Colon (tissue), 2 donors: ENCODE results near the gene RALY.

Source experiments
- FAIRE-seq: peaks from 2 replicates; lab custom pipeline; 2012; peaks lifted over from hg19 to GRCh38; lab: Jason Lieb, UNC
- donor health status: control.
- donor health status: control.

RALY gene

DNA sequence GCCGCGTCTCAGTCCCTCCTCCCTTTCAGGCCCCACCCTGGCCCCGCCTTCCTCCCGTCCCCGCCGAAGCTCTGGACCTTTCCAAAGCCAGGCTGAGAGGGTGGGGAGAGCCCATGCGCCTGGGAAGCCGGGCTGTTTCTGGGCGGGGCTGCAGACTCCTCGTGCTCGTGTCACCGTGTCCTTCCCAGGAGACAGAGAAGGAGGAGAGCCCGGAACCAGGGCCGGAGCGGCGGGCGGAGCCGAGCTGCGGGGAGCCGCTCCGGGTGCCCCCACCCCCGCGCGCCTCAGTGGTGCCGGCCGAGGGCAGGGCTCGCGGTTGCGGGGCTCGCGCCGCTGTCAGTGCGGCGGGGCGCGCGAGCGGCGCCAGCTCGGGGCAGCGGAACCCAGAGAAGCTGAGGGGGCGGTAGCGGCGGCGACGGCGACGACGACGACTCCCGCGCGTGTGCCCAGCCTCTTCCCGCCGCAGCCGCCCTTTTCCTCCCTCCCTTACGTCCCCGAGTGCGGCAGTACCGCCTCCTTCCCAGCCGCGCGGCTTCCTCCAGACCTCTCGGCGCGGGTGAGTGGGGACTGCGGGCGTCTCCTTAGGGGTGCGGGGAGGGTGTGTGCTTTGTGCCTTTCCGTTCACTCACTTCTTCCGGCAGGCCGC, at the start of gene RALY:
RALY (plus strand) TSS at position 336 of the 646 bp plus-strand sequence. CDS start 78,164 bp downstream, outside the sequence.
- FAIRE-seq: no peak

DNA sequence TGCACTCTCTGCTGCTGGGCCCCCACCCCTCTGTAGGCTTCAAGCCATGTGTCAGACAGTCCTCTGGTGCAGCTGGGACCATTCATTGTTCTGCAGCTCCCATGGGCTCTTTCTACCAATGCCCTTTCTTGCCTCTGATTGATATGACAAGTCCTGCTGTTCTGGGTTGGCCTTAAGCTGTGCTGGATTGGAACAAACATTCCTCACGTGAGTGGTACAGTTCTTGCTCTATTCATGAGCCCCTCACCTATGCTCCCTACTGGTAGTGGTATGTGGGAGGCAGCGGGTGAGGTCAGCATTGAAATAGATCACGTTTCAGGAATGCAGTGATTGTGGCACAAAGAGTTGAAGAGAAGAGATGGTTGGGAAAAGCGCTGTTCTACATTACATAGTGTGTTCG, 48.8 kb upstream of the RALY start:
- no peak for FAIRE-seq

DNA sequence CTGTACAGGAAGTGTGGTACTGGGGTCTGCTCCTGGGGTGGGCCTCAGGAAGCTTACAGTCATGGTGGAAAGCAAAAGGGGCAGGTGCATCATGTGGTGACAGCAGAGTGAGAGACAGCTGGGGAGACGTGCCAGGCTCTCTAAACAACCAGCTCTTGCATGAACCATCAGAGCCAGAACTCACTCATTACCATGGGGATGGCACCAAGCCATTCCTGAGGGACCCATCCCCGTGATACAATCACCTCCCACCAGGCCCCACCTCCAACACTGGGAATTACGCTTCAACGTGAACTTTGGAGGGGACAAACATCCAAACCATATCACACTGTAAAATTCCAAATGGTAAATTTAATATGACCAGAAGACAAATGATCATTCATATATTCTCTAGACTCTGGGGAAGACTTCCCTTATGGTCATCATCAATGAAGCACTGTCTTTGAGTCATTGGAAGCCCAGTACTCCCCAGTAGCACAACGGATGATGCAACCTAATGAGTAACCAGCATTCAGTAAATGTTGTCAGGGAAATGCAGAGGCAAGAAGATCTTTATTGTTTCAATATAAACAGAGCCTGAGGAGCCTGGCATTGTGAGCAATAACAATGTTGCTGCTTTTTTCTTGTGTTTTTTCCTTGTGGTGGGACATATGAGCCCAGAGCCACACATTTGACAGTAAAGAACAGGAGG, 48.2 kb upstream of the RALY start:
- FAIRE-seq: no peak

DNA sequence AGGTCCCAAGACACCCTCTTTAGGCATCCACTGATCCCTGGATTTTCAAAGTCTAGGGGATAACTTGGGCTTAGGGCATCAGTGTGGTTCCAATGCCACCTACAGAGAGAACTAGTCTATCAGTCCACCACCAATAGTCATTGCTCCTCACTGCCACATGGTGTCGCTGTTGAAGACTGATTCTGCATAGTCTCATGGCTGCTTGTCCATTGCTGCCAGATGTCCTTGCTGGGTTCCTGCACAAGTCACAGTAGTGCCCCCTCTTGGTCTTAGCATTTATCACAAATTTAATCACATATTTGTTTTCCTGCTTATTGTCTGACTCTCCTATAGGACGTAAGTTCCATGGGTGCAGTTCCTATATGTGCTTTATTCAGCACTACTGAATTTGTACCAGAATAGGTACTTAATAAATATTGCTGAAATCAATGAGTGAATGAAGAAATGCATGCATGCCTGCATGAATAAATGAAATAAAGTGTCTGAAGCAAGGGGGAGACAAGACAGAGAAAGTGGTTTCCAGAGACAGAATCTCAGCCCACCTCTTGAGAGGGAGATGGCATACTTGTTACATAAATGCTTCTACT, 45.9 kb upstream of the RALY start:
- no peak for FAIRE-seq

DNA sequence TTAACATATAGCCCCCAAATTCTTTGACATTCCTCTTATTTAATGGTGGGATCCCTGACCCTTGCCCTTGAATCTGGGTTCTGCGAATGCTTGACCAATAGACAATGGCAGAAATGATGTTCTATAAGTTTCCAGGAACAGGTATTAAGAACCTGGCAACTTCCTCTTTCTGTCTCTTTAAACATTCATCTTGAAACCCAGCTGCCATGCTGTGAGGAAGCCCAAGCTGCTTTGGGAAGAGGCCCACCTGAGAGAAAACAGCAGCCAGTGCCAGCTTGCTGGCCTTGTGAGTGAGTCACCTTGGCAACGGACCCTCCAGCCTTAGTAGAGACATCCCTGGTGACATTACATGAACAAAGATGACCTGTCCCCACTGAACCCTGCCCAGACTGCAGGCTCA, 45.2 kb upstream of the RALY start:
- FAIRE-seq: no peak

DNA sequence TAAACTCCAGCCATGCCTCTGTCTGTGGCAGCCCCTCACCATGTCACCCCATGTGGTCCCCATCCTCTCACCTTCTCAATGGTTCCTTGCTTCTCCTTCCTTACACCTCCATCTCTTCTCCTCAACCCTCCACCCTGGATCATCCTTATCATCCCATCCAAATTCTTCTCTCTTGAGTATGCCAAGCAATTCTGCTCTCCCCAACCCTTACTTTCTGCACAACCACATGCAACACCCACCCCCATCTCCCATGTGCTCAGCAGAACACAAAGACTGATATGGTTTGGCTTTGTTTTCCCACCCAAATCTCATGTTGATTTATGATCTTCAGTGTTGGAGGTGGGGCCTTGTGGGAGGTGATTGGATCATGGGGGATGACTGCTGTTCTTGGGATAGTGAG, 42.5 kb upstream of the RALY start:
- no peak for FAIRE-seq

DNA sequence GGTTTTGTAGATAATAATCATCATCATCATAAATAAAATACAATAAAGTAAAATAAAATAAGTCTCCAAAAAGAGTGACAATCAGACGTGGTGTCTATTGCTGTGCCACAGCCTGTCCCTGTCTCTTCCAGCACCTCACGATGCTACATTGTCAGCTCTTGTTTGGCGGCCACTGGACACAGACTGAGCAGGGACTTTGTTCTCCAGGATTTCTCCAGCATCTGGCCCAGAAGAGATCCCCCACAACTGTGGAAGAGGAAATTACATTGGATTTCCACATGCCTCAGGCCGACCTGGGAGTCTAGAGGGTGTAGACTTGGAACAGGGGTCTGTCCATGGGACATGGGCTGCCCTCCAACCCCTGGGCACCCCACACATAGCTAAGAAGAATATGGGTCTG, 39.2 kb upstream of the RALY start:
- no peak for FAIRE-seq

DNA sequence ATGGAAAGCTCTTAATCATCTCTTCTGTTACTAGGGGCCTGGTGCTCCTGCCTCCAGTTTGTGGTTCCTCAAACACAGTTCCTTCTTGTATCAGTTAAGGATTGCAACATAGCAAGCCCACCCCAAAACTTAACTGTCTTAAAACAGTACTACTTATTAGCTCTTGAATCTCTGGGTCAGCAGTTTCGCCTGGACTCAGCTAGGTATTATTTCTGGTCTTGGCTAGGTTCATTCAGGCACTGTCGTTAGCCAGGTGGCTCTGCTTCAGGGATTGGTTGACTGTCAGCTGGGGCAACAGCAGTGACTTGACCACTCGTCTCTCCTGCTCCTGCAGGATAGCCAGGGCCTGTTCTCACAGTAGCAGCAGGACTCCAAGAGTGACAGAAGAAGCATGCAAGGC, 30.0 kb upstream of the RALY start:
- no peak for FAIRE-seq

DNA sequence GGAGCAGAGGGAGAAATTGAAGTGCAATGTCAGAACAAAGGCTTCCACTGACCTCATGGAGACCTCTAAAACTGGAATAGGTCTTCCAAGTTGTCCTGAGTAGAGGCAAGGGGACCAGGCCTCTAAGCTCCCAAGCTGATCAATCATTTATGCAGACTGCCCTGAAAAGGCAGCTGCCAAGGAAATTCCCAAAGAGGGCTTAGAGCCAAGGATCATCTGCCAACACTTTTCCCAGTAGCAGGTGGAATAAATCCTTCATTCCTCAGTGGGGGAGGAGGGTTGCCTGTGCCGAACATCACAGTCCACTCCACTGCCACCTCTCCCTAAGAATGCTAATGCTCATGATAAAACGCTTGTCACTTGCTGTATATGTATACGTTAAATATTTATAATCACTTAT, 29.3 kb upstream of the RALY start:
- FAIRE-seq: no peak

DNA sequence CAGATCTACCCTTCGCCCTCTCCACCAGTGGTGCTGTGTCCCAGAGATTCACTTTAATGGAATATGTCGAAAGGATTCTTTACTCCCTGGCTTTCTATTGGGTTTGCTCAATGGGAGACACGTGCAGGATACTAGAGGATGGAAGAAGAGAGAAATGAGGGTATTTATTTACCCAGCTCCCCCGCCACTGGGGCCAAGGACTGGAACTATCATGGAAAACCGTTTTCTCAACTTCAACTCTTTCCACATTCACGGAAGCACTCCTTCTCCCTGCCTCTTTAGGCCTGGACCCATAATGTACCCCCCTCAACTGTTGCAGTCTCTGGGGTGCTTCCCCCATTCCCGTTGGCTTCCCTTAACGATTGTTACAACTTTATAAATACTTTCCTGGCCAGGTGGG, 26.6 kb upstream of the RALY start:
- no peak for FAIRE-seq

DNA sequence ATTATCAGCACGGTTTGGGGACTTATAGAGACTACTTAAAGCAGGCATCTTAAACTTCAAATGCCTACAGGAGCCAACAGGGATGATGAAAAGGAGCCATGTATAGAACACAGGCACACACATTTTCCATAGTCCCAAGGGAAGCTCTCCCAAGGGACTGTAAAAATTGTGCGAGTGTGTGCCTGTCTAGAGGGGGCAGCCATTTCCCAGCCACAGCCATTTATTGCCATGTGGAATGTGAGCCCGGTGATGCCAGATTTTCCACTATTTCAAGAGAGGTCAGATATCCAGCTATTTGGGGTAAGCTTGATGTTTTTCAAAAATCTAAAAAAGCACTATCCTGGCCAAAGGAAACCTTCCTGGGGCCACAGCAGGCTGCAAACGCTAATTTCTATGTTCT, 24.1 kb upstream of the RALY start:
- no peak for FAIRE-seq

DNA sequence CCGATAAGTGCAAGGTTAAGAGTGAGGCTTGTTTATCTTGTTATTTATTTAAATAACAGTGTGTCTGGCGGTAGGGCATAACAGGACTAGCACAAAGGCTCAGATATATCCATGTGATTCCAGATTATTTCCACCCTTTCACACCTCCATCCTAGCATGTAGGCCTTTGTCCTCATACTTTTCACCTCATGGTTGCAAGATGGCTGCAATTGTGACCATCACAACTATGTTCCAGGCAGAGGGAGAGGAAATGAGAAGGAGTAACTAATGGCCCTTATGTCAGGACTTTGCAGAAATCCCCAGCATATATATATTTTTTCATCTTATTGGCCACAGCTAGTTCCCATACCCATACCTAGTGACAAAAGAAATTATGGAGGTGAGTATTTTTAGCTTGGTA, 23.5 kb upstream of the RALY start:
- no peak for FAIRE-seq

DNA sequence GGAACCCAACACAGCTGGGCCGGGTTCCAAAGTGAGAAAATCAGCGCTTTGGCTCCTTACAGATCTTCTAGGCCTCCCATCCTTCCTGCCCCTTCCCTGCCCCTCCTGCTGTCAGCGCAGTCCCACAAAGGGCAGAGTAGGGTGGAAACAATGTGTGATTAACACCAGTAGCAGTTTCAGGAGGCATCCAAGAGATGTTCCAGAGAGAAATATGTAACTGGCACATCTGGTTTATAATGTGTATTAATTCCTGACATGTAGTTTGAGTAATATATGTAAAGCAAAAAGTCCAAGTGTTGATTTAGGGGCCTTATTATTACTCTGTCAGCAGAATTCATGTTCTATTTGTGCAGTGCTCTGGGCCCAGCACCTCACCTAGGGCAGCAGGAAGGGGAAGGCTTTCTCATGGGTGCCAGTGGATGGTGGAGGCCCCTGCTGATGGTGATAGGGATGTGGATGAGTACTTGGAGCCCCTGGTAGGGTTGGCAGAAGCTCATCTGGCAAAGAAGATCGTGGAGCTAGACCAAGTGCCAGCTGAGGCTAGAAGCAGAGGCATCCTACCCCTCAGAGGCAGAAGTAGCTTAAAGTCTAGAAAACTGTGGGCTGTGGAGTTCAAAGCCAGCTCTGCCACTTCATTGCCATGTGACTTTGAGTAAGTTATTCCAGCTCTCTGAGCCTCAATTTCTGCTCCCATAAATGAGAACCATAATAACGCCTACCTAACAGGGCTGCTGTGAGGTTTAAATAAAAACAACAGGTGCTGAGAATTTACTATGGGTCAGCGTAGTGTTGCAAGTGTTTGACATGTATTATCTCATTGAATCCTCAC, 22.4 kb upstream of the RALY start:
- FAIRE-seq: no peak

DNA sequence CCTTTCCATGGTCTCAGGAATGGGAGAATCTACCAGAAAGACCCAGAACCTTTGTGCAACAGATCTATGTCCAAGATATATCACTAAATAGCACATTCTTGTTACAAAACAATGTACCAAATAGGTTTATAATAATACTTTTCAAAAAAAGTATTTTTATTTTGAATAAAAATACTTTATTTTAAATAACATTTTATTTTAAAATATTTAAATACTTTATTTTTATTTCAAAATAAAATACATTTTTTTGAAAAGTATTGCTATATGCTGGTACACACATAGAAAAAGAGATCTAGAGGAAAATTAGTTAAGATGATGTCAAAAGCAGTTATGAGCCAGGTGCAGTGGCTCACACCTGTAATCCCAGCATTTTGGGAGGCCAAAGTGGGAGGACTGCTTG, 16.8 kb upstream of the RALY start:
- FAIRE-seq: peak; percentile 43

DNA sequence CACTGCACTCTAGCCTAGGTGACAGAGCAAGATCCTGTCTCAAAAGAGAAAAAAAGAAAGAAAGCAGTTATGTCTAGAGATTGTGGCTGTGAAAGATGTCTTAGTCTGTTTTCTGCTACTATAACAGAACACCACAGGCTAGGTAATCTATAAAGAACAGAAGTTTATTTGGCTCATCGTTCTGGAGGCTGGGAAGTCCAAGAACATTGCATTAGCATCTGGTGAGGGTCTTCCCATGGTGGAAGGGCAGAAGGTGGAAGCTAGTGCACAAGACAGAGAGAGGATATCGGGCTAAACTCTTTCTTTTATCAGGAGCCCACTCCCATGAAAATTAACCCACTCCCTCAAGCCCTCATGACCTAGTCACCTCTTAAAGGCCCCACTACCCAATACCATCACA, 16.2 kb upstream of the RALY start:
- no peak for FAIRE-seq

DNA sequence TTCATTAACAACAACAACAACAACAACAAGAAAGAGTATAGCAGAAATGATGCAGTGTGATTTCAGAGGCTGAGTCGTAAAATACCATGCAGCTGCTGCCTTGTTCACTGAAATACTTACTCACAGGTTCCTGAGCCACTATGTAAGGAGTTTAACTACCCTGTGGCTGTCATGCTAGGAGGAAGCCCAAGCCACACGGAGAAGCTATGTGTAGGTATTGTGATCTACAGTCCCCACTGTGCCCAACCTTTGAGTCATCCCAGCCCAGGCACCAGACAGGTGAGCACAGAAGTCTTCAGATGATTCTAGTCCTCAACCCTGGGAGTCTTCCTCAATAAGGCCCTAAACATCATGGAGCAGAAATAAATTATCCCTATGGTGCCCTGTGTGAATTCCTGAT, 14.6 kb upstream of the RALY start:
- FAIRE-seq: no peak

DNA sequence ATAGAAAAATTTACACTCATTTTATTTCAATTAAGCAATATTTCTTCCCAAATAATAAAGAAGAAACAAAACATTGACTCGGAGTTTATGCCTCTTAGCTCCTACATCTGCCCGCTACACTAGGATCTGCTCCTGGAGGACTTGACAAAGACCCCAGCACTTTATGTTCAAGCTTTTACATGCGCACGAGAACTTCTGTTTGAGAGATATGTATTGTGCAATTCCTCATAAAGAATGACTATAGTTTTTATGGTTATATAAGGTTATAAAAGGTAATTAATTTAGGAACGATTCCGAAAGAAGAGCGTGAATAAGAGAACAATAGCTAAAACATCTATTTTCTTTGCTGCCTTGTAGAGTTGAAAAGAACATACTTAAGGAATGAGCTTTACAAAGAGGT, 12.4 kb upstream of the RALY start:
- no peak for FAIRE-seq

DNA sequence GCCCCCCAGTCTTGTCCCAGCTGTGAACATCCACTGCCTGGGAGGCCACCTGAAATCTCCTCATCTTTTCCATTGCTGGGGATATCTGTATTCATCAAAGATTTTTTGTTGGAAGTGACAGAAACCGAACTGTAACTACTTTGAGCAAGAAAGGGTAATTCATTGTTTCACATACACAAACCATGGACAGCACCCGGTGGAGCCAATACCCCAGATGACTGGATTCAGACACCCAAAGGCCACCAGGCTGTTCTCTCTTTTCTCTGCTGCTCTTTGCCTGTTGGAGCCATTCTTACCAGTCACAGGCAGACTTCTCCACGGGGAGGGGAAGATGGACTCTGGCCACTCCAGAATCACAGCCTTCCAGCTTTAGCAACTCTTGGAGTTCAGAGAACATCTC, 11.7 kb upstream of the RALY start:
- FAIRE-seq: no peak

DNA sequence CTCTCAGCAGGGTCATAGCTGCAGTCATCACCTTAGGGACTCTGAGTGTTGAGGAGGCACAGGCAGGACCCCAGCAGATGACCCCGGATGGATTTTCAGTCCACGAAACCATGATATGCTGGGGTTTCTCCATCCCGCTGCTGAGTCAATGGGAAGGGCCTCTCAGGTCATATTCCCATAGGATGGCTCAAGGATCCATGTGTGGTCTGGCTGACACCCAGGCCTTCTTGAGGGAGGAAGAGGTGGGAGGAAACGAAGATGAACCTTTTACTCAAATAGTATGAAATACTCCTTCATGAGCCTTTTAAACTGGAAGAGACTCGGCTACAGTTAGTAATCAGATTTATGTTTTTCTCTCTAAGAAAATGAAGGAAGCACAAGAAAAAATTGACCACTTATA, 10.3 kb upstream of the RALY start:
- no peak for FAIRE-seq

DNA sequence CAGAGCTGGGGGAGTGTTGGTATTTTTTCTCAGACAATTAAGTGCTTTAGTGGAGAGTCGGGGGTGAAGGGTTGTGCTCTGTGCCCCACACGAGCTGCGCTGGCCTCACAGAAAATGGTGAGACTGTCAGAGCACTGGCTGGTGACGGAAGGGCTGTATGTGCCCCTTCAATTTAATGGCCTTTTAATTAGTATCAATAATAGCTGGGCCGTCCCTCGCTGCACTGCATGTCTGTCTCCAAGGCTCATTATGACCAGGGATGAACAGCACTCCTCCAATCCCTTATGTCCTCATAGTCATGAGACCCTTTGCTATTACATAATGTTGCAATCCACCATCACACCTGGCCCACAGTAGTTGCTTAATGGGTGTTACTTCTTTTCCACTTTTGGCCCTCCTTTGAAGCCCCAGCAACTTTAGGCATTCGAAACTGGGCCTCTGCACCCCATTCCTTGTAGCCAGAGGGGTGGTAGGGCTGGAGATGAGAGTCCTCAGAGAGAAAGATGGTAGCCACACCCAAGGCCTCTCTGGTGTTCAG, 9.5 kb upstream of the RALY start:
- no peak for FAIRE-seq

DNA sequence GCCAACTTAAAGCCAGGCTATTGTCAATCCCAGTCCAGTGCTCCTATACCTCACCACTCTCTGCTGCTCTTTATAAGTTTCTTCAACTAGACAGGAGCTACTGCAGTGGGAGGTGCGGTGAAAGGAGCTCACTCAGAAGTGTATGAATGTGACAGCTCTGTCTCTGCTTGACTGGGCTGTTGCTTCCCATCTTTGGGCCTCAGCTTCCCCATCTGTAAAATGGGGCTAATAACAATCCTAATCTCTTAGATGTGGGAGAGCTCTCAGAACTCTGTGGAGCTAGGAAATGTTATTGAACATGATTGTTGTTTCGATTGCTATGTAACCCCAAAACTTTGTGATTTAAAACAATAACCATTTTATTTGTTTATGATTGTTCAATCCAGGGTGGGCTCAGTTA, 8.4 kb upstream of the RALY start:
- FAIRE-seq: no peak

DNA sequence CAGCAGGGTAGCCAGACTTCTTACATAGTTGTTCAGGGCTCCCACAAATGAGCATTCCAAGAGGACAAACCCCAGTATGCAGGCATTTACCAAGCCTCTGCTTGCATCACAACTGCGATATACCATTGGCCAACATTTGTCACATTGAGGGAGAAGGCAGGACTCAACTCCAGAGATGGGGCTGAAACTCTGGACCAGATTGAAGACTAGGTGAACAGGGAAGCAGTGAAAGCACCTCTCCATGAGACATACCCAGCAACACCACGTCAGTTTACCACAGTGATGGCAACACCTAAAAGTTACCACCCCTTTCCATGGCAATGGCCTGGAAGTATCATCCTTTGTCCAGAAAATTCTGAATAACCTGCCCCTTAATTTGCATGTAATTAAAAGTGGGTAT, 7.9 kb upstream of the RALY start:
- no peak for FAIRE-seq
